Measurements from ENCODE around the gene SDC1. TPM values are rescaled to one million over a fixed set of nuclear protein-coding genes. Genes with fewer than 3 reads are reported as not detected.
A peak's percentile ranks its signal among the peaks of the same experiment; 100 is the strongest.
"Not testable (repeated sequence)": the region's sequence is repeated elsewhere in the genome, so short reads cannot be mapped to it uniquely, and the experiment has no call there.

SDC1 gene
- total RNA-seq, 1 donor from 2014 or later: 3.6 TPM

DNA sequence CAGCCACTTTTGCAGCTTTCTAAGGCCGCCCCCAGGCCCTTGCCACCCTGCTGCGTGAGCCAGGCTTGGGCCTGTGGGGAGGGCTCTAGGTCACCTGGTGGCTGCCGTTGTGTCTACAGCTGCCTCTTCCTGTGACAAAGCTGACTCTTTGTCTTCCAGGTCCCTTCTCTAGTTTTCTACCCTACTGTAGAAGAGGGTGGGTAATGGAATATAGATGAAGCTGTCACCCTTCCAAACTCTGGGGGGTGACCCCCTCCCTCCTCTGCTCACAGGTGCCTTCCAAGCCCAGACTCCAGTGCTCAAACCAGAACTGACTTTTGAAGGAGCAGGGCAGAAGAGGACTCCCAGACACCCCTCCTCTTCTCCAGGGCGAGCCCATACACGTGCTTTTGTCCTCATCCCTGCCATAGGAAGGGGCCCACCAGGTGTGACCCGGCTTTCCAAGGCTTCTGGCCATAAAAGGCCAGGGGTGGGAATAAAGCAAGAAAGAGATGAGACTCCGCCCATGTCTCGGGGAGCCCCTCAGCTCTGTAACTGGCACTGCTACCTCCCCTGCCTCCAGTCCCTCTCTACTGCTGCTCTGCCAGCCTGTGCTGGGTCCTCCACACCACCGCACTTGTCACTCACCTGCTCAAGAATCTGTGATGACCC, 17.9 kb upstream of the SDC1 start:
- Mint-ChIP-seq H3K9me3 (ENCODE audit: unreplicated experiment) (no peaks in the 10 kb centered on the region), H3K27ac (ENCODE audit: unreplicated experiment) (peak overlapping the region; percentile 39), H3K4me1 (ENCODE audit: unreplicated experiment) (peaks cover 2% of the 10 kb centered on the region), H3K36me3 (ENCODE audit: low read depth, unreplicated experiment) (peaks cover 8% of the 10 kb centered on the region), H3K4me3 (ENCODE audit: unreplicated experiment) (no peak overlapping the region), H3K27me3 (ENCODE audit: unreplicated experiment) (peaks cover 9% of the 10 kb centered on the region)
- DNase-seq (ENCODE audit: low spot score): no peak
- no peak for TF ChIP-seq CTCF (IDR thresholded peaks at IDR 0.05; ENCODE audit: unreplicated experiment)

GRCh38 chr2:20241973-20242726, 17.2 kb upstream of the SDC1 start:
- H3K27me3 Mint-ChIP-seq (ENCODE audit: unreplicated experiment): peaks cover 10% of the 10 kb centered on the region
- peaks cover 2% of the 10 kb centered on the region for H3K4me1 Mint-ChIP-seq (ENCODE audit: unreplicated experiment)
- H3K27ac Mint-ChIP-seq (ENCODE audit: unreplicated experiment): no peak overlapping the region
- H3K4me3 Mint-ChIP-seq (ENCODE audit: unreplicated experiment): no peak overlapping the region
- H3K9me3 Mint-ChIP-seq (ENCODE audit: unreplicated experiment): no peaks in the 10 kb centered on the region
- H3K36me3 Mint-ChIP-seq (ENCODE audit: low read depth, unreplicated experiment): peaks cover 8% of the 10 kb centered on the region
- peak; percentile 47 for DNase-seq (ENCODE audit: low spot score)
- TF ChIP-seq CTCF (IDR thresholded peaks at IDR 0.05; ENCODE audit: unreplicated experiment): peak; percentile 88

DNA sequence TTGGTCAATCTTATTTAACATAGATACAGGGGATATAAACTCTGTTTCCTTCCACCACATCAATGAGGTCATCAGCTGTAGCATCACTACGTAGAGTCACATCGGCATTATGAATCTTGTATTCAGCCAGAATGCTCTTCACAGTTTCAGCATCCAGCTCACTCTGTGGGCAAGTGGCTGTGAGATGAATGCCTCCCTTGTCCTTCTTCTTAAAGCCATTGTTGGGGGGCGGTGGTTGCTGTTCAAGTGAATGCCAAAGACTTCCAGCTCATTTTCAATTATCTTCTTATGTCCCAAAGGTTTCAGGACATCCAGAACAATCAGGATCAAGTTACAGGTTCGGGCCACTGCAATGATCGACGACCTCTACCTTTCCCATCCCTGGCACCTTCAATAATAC, 15.4 kb upstream of the SDC1 start:
- not testable (repeated sequence) for H3K27ac Mint-ChIP-seq (ENCODE audit: unreplicated experiment); H3K4me1 Mint-ChIP-seq (ENCODE audit: unreplicated experiment); H3K4me3 Mint-ChIP-seq (ENCODE audit: unreplicated experiment); H3K9me3 Mint-ChIP-seq (ENCODE audit: unreplicated experiment); H3K36me3 Mint-ChIP-seq (ENCODE audit: low read depth, unreplicated experiment); DNase-seq (ENCODE audit: low spot score)
- peaks cover 10% of the 10 kb centered on the region for H3K27me3 Mint-ChIP-seq (ENCODE audit: unreplicated experiment)

DNA sequence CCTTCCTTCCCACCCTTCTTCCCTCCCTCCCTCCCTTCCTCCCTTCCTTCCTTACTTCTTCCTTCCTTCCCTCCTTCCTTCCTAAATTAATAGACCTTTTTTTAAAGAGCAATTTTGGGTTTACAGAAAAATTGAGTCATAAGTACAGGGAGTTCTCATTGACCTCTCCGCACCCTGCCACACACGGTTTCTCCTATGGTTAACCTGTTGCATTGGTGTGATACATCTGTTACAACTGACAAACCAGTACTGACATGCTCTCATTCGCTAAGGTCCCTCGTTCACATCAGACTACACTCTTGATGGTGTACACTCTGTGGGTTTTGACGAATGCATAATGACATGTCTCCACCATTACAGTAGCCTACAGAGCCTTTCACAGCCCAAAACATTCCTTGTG, 11.6 kb upstream of the SDC1 start:
- peaks cover 3% of the 10 kb centered on the region for H3K4me1 Mint-ChIP-seq (ENCODE audit: unreplicated experiment)
- TF ChIP-seq CTCF (IDR thresholded peaks at IDR 0.05; ENCODE audit: unreplicated experiment): no peak
- no peak overlapping the region for H3K27ac Mint-ChIP-seq (ENCODE audit: unreplicated experiment)

GRCh38 chr2:20235655-20236305, 10.8 kb upstream of the SDC1 start:
- Mint-ChIP-seq H3K4me3 (ENCODE audit: unreplicated experiment) (no peak overlapping the region), H3K27me3 (ENCODE audit: unreplicated experiment) (peaks cover 1% of the 10 kb centered on the region), H3K27ac (ENCODE audit: unreplicated experiment) (no peak overlapping the region), H3K9me3 (ENCODE audit: unreplicated experiment) (no peaks in the 10 kb centered on the region), H3K4me1 (ENCODE audit: unreplicated experiment) (peaks cover 9% of the 10 kb centered on the region), H3K36me3 (ENCODE audit: low read depth, unreplicated experiment) (no peaks in the 10 kb centered on the region)
- TF ChIP-seq CTCF (IDR thresholded peaks at IDR 0.05; ENCODE audit: unreplicated experiment): no peak
- no peak for DNase-seq (ENCODE audit: low spot score)

More for the DNA sequence above, 11.6 kb upstream of the SDC1 start:
- Mint-ChIP-seq H3K27me3 (ENCODE audit: unreplicated experiment) (peaks cover 1% of the 10 kb centered on the region), H3K4me3 (ENCODE audit: unreplicated experiment) (no peak overlapping the region), H3K9me3 (ENCODE audit: unreplicated experiment) (no peaks in the 10 kb centered on the region), H3K36me3 (ENCODE audit: low read depth, unreplicated experiment) (no peaks in the 10 kb centered on the region)
- no peak for DNase-seq (ENCODE audit: low spot score)

DNA sequence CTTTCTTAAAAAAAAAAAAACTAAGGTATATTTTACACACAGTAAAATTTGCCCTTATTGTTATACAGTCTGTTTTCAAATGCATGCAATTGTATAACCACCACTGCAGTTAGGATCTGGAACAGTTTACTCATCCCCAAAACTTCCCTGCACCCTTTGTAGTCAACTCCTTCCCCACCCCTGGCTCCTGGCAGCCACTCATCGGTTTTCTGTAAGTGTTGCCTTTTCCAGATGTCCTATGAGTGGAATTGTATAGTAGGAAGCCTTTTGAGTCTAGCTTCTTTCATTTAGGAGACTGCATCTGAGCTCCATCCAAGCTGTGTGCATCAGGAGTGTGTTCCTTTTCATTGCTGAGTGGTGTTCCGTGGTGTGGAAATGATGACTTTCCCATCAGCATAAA, 9.7 kb upstream of the SDC1 start:
- not testable (repeated sequence) for DNase-seq (ENCODE audit: low spot score); H3K4me1 Mint-ChIP-seq (ENCODE audit: unreplicated experiment); H3K9me3 Mint-ChIP-seq (ENCODE audit: unreplicated experiment); H3K36me3 Mint-ChIP-seq (ENCODE audit: low read depth, unreplicated experiment); H3K27ac Mint-ChIP-seq (ENCODE audit: unreplicated experiment); H3K27me3 Mint-ChIP-seq (ENCODE audit: unreplicated experiment); H3K4me3 Mint-ChIP-seq (ENCODE audit: unreplicated experiment)

All from endothelial cell (in vitro differentiated cells).